ENCODE measurements around the gene PLPPR1. TPM values are rescaled to one million over a fixed set of nuclear protein-coding genes. Genes with fewer than 3 reads are reported as not detected.

PLPPR1 gene
- total and polyA plus RNA-seq, 12 donors = 0.08 to 19.7 (median 0.20) TPM; not detected in 7

DNA sequence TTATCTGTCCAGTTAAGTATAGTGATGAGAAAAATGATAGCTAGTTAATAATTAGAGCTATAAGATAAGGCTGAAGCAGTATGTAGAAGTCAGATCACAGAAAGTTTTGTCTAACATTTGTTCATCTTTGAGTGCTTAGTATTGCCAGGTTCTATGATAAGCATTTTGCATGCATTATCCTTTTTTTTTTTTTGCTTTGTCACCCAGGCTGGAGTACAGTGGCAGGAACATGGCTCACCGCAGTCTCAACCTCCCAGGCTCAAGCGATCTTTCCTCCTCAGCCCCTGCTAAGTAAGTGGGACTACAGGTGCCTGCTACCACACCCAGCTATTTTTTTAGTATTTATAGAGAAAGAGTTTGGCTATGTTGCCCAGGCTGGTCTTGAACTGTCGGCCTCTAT lies 338.8 kb downstream of the PLPPR1 start:
- H3K9me3 ChIP-seq (replicated peaks in 1 of 3) = no peaks in the 10 kb centered on the region
- H3K36me3 ChIP-seq (replicated peaks in 1 of 2) = no peaks in the 10 kb centered on the region
- H3K27ac ChIP-seq = no peak overlapping the region
- H3K27me3 ChIP-seq = no peaks in the 10 kb centered on the region
- no peaks in the 10 kb centered on the region for H3K4me1 ChIP-seq (replicated peaks in 1 of 2)
- no peak for TF ChIP-seq POLR2A (IDR thresholded peaks at IDR 0.05)
- TF ChIP-seq, protein P1, sequence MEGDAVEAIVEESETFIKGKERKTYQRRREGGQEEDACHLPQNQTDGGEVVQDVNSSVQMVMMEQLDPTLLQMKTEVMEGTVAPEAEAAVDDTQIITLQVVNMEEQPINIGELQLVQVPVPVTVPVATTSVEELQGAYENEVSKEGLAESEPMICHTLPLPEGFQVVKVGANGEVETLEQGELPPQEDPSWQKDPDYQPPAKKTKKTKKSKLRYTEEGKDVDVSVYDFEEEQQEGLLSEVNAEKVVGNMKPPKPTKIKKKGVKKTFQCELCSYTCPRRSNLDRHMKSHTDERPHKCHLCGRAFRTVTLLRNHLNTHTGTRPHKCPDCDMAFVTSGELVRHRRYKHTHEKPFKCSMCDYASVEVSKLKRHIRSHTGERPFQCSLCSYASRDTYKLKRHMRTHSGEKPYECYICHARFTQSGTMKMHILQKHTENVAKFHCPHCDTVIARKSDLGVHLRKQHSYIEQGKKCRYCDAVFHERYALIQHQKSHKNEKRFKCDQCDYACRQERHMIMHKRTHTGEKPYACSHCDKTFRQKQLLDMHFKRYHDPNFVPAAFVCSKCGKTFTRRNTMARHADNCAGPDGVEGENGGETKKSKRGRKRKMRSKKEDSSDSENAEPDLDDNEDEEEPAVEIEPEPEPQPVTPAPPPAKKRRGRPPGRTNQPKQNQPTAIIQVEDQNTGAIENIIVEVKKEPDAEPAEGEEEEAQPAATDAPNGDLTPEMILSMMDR (IDR thresholded peaks at IDR 0.05) = no peak
- no peak overlapping the region for H3K4me3 ChIP-seq
- intact Hi-C loops (cut with DNase I) = no loop called here
- DNase-seq = no peak
- WGBS, 4 donors = 95 to 100% (median 95%) methylated on average over 3 of the region's 3 CpGs

DNA sequence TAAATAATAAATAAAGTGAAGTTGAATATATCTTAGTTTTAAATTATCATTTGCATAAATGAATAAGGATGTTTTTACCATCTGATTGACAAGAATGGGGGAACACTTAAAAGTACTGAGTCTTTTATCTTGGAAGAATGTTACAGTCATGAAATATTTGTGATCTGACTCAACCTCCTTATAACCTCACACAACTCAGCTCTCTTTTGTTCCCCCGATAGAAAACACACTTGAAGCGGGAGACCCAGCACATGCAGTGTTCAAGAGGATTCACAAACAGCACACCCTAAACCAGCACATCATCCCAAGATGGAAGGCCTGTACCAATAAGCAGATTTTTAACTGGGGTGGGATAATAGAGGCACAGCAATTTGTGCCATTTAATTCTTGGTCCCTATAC lies 340.8 kb downstream of the PLPPR1 start:
- 81 to 92% (median 88%) methylated on average over 2 of the region's 2 CpGs for WGBS, 4 donors
- no peak overlapping the region for H3K4me3 ChIP-seq
- intact Hi-C loops (cut with DNase I) = no loop called here
- H3K9me3 ChIP-seq (replicated peaks in 1 of 3) = no peaks in the 10 kb centered on the region
- no peaks in the 10 kb centered on the region for H3K27me3 ChIP-seq
- no peak for TF ChIP-seq POLR2A (IDR thresholded peaks at IDR 0.05)
- TF ChIP-seq, protein P1 (IDR thresholded peaks at IDR 0.05) = no peak
- no peaks in the 10 kb centered on the region for H3K4me1 ChIP-seq (replicated peaks in 1 of 2)
- no peaks in the 10 kb centered on the region for H3K36me3 ChIP-seq (replicated peaks in 1 of 2)
- DNase-seq = no peak
- no peak overlapping the region for H3K27ac ChIP-seq

GRCh38 chr9:101369884-101370531 lies 341.5 kb downstream of the PLPPR1 start:
- no peak overlapping the region for H3K27ac ChIP-seq
- TF ChIP-seq POLR2A (IDR thresholded peaks at IDR 0.05) = no peak
- TF ChIP-seq, protein P1 (IDR thresholded peaks at IDR 0.05) = no peak
- no peaks in the 10 kb centered on the region for H3K9me3 ChIP-seq (replicated peaks in 1 of 3)
- no peak overlapping the region for H3K4me3 ChIP-seq
- 66 to 81% (median 69%) methylated on average over 2 of the region's 2 CpGs for WGBS, 4 donors
- no peaks in the 10 kb centered on the region for H3K27me3 ChIP-seq
- no peak for DNase-seq
- intact Hi-C loops (cut with DNase I) = no loop called here
- H3K36me3 ChIP-seq (replicated peaks in 1 of 2) = no peaks in the 10 kb centered on the region
- no peaks in the 10 kb centered on the region for H3K4me1 ChIP-seq (replicated peaks in 1 of 2)

DNA sequence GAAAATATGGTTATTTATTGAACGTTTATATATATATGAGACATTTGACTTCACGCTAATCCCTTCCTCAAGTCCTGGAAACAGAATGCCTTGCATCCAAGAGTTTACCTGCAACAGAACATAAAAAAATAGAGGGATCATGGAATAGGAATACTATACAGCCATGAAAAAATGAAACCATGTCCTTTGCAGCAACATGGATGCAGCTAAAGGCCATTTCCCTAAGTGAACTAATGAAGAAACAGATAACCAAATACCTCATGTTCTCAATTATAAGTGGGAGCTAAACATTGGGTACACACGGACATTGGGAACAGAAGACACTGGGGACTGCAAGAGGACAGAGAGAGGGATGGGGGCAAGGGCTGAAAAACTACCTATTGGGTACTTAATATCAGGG lies 343.3 kb downstream of the PLPPR1 start:
- no peak for DNase-seq
- Histone ChIP-seq H3K4me1 (replicated peaks in 1 of 2) (peaks cover 0 to 5% of the 10 kb centered on the region in 2 donors), H3K27me3 (no peaks in the 10 kb centered on the region), H3K27ac (no peak overlapping the region), H3K9me3 (replicated peaks in 1 of 3) (no peaks in the 10 kb centered on the region), H3K4me3 (no peak overlapping the region), H3K36me3 (replicated peaks in 1 of 2) (no peaks in the 10 kb centered on the region)
- WGBS, 4 donors = 86 to 93% (median 91%) methylated on average over 3 of the region's 3 CpGs
- TF ChIP-seq, protein P1 (IDR thresholded peaks at IDR 0.05) = no peak
- TF ChIP-seq POLR2A (IDR thresholded peaks at IDR 0.05) = no peak
- intact Hi-C loops (cut with DNase I) = no loop called here
